Fibroblast of the conjunctiva (primary cell): ENCODE measurements around the gene KCNQ1.

Source experiments
- DNase-seq: peaks from one replicate; pipeline ENCODE4 v3.0.0-alpha.2; 2010; ENCODE audit warnings: low read depth

Gene KCNQ1

DNA sequence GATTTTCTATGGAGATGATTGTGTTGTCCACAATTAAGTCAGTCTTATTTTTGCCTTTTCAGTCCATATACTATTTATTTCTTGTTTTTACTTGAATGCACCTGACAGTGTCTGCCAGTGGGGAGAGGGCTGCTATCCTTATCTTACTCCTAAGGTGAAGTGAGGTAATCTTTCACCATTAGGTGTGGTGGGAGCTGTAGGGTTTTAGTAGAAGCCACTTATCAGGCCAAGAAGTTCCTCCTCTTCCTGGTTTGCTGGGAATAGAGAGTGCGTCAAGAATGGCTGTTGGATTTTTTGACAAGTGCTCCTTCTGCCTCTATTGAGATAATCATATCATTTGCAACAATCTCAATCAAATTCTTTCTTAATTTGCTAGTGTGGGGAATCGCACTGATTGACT lies 108.4 kb downstream of the KCNQ1 start:
- no peak for DNase-seq

GRCh38 chr11:2553886-2554285 lies 109.1 kb downstream of the KCNQ1 start:
- DNase-seq: no peak

DNA sequence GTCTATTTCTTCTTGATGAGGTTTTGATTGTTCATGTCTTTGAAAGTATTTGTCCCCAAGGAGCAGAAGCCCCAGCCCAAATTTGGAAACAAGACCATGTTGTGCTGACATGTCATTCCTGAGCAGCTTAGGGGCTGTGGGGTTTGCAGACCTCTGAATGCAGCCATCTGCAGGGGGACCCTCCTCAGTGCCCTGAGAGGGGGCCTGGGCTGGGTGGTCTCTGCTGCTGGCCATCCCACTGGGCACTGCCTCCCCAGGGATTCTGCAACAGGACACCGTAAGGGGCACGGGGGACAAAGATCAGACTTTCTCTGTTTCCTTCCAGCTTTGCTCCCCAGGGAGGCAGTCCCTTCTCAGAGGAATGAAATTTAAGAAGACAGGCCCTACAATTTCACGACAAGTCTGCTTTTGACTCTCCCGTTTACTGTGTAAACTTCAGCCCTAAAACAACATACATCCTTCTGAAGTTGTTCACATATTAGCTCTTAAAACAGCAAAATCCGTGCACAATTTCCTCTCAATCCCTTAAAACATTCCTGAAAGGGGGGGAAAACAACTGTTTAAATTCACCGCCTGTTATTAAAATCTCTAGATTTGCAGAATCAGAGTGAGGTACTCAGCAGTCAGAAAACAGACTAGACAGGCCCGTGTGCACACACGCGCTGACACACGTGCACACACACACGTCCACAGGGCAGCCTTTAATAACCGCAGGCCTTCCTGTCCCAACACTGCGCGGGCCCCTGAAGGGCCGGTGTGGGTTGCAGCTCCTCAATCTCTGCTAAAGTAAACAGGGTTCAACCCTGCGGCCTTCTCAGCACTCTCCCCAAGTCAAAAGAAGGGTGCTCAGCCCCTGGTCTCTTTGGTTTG lies 109.8 kb downstream of the KCNQ1 start:
- no peak for DNase-seq

DNA sequence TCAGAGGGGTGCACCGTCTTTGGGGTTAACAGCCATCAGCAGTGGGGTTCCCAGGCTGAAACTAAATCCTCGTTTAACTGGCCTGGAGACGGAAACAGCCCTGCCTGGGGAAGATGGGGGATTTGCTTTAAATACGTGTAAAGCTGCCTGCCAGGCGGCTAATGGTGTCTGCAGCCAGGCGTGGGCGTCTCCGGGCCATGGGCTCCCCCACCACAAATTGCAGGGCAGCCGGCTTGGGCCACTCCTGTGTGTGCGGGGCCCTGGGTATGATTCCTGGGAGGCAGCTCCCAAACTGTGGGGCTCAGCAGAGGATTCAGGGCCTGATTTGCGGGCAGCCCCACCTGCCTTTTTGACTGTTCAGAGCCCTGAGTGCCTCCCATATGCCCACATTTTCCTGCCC lies 110.5 kb downstream of the KCNQ1 start:
- no peak for DNase-seq

- DNase-seq: no peak
Observed at GRCh38 chr11:2555891-2556290, 111.1 kb downstream of the KCNQ1 start.

- no peak for DNase-seq
Observed at GRCh38 chr11:2557381-2557780, 112.6 kb downstream of the KCNQ1 start.

DNA sequence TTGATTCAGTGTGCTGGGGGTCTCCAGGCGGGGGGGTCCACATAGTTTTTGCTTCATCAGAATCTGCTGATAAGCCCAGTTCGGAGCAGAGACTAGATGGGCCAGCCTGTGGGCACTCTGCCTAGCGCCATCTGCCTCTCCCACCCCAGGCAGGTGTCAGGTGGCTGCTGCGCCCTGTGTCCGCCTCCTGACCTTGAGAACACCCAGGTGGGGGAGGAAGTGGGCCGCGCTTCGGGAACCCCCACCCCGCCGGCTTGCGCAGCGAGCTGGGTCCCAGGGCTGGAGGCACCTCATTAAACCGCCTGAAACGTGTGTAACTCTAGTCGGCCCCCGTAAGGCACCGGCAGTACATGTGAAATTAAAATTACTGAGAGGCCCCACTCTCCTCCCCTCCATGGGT lies 113.6 kb downstream of the KCNQ1 start:
- DNase-seq: no peak

DNA sequence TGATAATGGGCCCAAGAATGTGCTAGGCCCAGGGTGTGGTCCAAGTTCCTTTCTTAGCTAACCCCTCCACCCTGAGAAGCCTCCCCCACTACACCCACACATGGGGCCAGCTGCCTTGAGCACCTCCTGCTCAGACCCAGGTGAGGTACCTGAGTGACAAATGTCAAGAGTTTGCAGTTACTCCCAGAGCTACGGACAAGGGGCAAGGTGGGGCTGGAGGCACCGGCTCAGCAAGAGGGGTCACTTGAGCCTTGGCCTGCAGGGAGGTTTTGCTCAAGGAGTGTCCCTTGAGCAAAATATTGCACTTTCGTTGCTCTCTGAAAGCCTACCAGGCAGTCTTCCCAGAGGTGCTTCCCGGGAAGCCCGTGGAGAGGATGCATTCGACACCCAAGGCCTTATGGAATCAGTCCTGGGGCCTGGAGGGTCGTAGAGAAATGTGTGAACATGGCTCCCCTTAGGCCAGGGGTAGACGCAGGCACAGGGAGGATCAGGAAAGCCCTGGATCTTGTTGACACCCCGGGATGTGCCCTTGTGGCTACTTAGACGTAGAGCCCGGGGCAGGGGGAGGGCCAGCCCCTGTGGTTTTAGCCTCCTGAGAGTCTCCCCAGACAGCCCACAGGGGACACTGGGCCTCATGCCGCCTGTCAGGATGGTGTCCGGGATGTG lies 114.2 kb downstream of the KCNQ1 start:
- no peak for DNase-seq

- no peak for DNase-seq
Observed at GRCh38 chr11:2559527-2560311, 114.9 kb downstream of the KCNQ1 start.

GRCh38 chr11:2561696-2562581 lies 117.1 kb downstream of the KCNQ1 start:
- DNase-seq: no peak

- DNase-seq: no peak
Observed at GRCh38 chr11:2562890-2563212, 118.0 kb downstream of the KCNQ1 start.

GRCh38 chr11:2563213-2564007 lies 118.6 kb downstream of the KCNQ1 start:
- no peak for DNase-seq

DNA sequence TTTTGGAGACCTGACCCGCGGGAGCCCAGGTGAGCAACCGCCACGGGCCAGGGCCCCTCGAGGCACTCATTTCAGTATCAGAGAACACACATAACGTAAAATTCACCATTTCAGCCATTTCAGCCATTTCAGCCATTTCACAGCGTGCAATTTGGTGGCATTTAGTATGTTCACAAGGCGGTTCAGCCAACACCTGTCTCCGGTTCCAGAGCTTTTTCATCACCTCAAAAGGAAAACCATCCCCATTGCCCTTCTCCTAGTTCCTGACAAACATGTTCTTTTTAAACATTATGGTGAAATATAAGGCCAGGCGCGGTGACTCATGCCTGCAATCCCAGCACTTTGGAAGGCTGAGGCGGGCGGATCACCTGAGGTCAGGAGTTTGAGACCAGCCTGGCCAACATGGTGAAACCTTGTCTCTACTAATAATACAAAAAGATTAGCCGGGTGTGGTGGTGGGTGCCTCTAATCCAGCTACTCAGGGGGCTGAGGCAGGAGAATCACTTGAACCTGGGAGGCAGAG lies 119.3 kb downstream of the KCNQ1 start:
- DNase-seq: no peak

GRCh38 chr11:2564588-2565425 lies 120.0 kb downstream of the KCNQ1 start:
- DNase-seq: no peak

DNA sequence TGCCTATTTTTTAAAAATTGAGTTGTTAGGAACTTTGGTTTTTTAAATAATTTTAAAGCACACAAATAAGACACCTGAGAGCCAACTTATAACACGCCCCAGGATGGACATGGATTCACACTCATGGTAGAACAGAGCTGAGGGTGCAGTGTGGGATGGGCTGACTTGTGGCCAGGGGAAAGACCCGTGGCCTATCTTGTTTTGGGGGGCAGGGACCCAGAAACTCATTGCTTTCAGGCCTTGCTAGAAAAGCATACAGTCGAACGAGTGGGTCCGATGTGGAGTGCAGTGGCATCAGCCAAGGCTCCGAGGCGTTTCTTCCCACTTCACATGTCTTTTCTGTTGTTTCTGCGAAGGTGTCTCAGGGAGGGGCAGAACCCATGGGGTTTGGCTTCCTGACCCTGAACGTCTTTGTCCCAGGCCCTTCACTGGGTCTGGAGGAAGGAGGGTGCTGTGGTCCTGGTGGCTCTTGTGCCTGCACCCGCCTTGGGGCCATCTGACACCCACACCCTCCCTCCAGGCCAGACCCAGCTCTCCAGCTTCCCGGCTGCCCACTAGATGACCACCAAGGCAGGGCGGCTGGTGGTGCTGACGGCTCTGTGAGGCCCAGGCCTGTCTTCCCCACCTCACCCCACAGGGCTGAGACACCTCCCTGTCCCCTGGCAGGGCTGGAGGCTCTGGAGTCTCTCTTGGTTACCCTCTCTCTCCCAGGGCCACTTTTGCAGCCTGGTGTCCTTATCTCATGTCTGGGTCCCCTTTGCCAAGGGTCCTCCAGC lies 120.8 kb downstream of the KCNQ1 start:
- no peak for DNase-seq

DNA sequence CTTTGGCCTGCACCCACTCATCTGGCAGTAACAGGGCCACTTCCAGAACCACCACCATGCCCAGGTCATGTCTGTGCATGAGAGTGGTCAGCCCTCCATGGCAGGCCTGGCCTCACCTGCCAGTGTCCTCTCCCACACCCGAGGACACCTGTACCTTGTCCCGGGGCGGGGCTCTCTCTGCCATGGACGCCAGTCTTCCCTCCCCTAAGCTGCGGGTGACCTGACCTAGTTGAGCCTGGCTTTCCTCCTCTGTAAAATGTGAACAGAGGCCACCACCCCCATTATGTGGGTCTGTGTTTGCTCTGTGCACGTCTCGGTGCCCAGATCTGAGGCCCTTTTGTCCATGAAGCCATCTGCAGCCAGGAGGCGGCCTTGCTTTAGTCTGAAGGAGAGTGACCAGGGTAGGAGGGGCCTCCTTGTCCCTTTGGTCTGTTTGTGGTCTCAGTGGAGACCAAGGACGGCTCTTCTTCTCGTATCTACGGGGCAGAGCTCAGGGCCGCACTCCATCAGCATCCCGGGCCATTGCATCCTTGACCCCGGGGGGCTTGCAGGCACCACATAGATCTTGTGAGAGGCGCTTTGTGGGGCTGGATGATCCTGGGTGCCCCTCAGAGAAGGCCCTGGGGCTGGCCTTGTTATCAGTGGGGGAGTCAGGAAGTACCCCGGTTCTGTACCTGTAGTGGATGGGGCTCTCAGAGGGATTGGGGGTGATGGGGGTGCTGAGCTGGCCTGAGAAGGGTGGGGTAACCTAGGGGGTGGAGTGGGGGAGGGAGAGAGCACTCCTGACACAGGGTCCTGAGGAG lies 121.6 kb downstream of the KCNQ1 start:
- DNase-seq: no peak

DNA sequence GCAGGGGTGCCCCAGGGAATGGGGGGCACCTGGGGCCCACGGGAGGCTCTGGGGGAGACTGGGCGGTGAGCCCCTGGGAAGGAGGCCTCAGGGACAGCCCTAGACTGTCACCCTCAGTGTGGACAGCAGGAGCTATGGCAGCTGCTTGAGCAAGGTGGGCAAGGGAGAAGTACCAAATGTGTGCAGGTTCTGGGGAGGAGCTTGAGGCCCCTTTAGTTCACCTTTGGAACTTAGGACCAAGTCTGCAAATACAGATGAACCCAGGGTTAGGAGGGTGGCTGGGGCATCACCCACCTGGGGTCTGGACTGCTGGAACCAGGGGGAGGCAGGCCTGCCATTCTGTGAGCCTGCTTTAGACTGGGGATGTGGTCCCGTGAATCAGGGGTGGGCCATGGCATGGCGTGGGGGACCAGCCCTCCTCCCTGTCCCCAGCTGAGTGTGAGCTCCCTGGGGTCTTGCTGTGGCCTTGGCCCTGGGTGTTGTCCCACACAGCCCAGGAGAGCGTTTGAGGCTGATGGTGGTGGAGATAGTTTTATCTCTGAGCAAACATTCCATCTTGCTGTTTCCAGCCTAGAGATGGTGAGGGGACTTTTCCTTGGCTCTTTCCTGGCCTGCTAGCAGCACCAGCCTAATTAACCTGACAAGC lies 122.3 kb downstream of the KCNQ1 start:
- DNase-seq: no peak

- DNase-seq: no peak
Observed at GRCh38 chr11:2569321-2569721, 124.5 kb downstream of the KCNQ1 start.
